Measurements from ENCODE around the gene CORIN. TPM values are rescaled to one million over a fixed set of nuclear protein-coding genes. Genes with fewer than 3 reads are reported as not detected.

The CORIN gene
- total and polyA plus RNA-seq, 11 donors, result 5.6 to 130 (median 40.1) TPM

DNA sequence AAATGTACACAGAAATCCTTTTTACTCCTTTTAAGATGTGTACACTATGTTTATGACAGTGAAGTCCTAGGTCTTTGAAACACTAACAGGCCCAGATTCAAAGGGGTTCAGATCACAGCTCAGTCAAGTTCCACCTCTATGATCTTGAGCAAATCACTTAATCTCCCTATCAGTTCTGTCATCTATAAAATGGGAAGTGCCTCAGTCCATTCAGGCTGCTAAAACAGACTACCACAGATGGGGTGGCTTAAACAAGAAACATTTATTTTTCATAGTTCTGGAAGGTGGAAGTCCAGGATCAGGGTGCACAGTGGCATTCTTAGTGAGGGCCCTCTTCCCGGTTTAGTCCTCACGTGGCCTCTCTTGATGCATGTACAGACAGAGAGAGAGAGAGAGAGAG is 117.1 kb downstream of the CORIN start:
- WGBS, 4 donors, result 76 to 91% (median 86%) methylated on average over 2 of the region's 2 CpGs
- intact Hi-C loops (cut with DNase I), result no loop called here
- Histone ChIP-seq H3K27ac (no peak overlapping the region), H3K27me3 (peaks cover 0 to 11% (median 0%) of the 10 kb centered on the region in 9 donors), H3K36me3 (no peaks in the 10 kb centered on the region), H3K9me3 (no peaks in the 10 kb centered on the region), H3K4me1 (peaks cover 0 to 9% (median 0%) of the 10 kb centered on the region in 12 donors), H3K4me3 (no peak overlapping the region)
- no peak for DNase-seq
- no peak for TF ChIP-seq POLR2A (IDR thresholded peaks at IDR 0.05)
- TF ChIP-seq, protein P1, sequence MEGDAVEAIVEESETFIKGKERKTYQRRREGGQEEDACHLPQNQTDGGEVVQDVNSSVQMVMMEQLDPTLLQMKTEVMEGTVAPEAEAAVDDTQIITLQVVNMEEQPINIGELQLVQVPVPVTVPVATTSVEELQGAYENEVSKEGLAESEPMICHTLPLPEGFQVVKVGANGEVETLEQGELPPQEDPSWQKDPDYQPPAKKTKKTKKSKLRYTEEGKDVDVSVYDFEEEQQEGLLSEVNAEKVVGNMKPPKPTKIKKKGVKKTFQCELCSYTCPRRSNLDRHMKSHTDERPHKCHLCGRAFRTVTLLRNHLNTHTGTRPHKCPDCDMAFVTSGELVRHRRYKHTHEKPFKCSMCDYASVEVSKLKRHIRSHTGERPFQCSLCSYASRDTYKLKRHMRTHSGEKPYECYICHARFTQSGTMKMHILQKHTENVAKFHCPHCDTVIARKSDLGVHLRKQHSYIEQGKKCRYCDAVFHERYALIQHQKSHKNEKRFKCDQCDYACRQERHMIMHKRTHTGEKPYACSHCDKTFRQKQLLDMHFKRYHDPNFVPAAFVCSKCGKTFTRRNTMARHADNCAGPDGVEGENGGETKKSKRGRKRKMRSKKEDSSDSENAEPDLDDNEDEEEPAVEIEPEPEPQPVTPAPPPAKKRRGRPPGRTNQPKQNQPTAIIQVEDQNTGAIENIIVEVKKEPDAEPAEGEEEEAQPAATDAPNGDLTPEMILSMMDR (IDR thresholded peaks at IDR 0.05), result no peak
- no peak for ATAC-seq

GRCh38 chr4:47719576-47719975 is 118.3 kb downstream of the CORIN start:
- no peak for TF ChIP-seq POLR2A (IDR thresholded peaks at IDR 0.05)
- TF ChIP-seq, protein P1 (IDR thresholded peaks at IDR 0.05), result no peak
- WGBS, 4 donors, result 71 to 83% (median 78%) methylated on average over 4 of the region's 4 CpGs
- H3K27me3 ChIP-seq, result peaks cover 0 to 11% (median 0%) of the 10 kb centered on the region in 9 donors
- no peaks in the 10 kb centered on the region for H3K9me3 ChIP-seq
- H3K27ac ChIP-seq, result no peak overlapping the region
- no peaks in the 10 kb centered on the region for H3K36me3 ChIP-seq
- H3K4me3 ChIP-seq, result no peak overlapping the region
- ATAC-seq (no peak), DNase-seq (no peak)
- peaks cover 0 to 9% (median 0%) of the 10 kb centered on the region in 12 donors for H3K4me1 ChIP-seq
- intact Hi-C loops (cut with DNase I), result no loop called here

DNA sequence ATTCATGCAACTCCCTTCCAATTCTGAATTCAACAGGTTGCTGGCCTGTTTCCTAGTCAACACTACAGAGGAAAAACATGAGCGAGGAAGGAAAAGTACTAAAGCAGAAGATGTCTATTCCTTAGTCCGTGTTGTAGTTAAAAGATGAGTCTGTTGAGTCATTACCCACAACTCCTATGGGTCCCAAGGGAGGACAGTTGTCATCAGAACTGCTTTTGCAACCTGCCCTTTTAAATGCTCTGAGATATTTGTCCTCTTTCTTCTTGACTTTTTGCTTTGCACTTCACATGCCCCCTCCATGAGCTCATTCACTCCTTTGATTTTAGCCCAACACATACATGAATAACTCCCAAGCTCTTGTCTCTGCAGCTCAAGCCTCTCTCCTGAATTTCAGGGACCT is 119.2 kb downstream of the CORIN start:
- Histone ChIP-seq H3K9me3 (no peaks in the 10 kb centered on the region), H3K36me3 (no peaks in the 10 kb centered on the region), H3K4me3 (no peak overlapping the region), H3K4me1 (peaks cover 0 to 12% (median 0%) of the 10 kb centered on the region in 12 donors), H3K27me3 (peaks cover 0 to 11% (median 0%) of the 10 kb centered on the region in 9 donors), H3K27ac (no peak overlapping the region)
- WGBS, 4 donors, result 69 to 88% (median 81%) methylated on average over 2 of the region's 2 CpGs
- DNase-seq (no peak), ATAC-seq (no peak)
- intact Hi-C loops (cut with DNase I), result no loop called here
- no peak for TF ChIP-seq POLR2A (IDR thresholded peaks at IDR 0.05)
- TF ChIP-seq, protein P1 (IDR thresholded peaks at IDR 0.05), result no peak

GRCh38 chr4:47717188-47717587 is 120.7 kb downstream of the CORIN start:
- H3K27ac ChIP-seq, result no peak overlapping the region

More at GRCh38 chr4:47717188-47717587, 120.7 kb downstream of the CORIN start:
- Histone ChIP-seq H3K36me3 (no peaks in the 10 kb centered on the region), H3K4me1 (peaks cover 0 to 18% (median 0%) of the 10 kb centered on the region in 12 donors), H3K27me3 (peaks cover 0 to 11% (median 0%) of the 10 kb centered on the region in 9 donors), H3K4me3 (no peak overlapping the region), H3K9me3 (no peaks in the 10 kb centered on the region)
- 49 to 67% (median 61%) methylated on average over 5 of the region's 5 CpGs for WGBS, 4 donors
- intact Hi-C loops (cut with DNase I), result no loop called here
- ATAC-seq (no peak), DNase-seq (no peak)
- TF ChIP-seq, protein P1 (IDR thresholded peaks at IDR 0.05), result no peak
- TF ChIP-seq POLR2A (IDR thresholded peaks at IDR 0.05), result no peak
